K562 (cell line): ENCODE measurements around the gene TMEM237. TPM values are rescaled to one million over a fixed set of nuclear protein-coding genes. Genes with fewer than 3 reads are reported as not detected.
A peak's percentile ranks its signal among the peaks of the same experiment; 100 is the strongest.

ENCODE experiments used
- BHLHE40 ChIP-seq: IDR thresholded peaks from 2 replicates; pipeline ENCODE4 v1.6.1; 2011; ENCODE audit warnings: low read length, improper control_type of control experiment
- CBX3 ChIP-seq, 2 experiments: IDR thresholded peaks; 1 replicate in 1 of 2; 2 replicates in 1 of 2; pipeline ENCODE4 v1.6.1; 2012; ENCODE audit warnings: inconsistent platforms in 2 of 2, low read length in 2 of 2, borderline replicate concordance in 1 of 2, control low read depth in 1 of 2
- DIDO1 ChIP-seq: fragments of 450-650 bp; IDR thresholded peaks from 2 replicates; pipeline ENCODE4 v1.6.1; 2016; ENCODE audit warnings: low read depth, missing biosample characterization, missing genetic modification characterization
- ELF4 ChIP-seq: fragments of 450-650 bp; formaldehyde crosslinking; IDR thresholded peaks from 2 replicates; pipeline ENCODE4 v1.4.0; 2022; ENCODE audit warnings: missing genetic modification characterization
- EP300 ChIP-seq: IDR thresholded peaks from 2 replicates; pipeline ENCODE4 v1.6.1; 2012; ENCODE audit warnings: low read length, improper control_type of control experiment
- GABPA ChIP-seq: fragments of 200-800 bp; sonication (Bioruptor generic); conservative IDR thresholded peaks from 2 replicates; pipeline ENCODE4 v1.6.1; 2016; ENCODE audit warnings: low read depth, missing genetic modification characterization, missing compliant biosample characterization
- MAFK ChIP-seq: IDR thresholded peaks from 2 replicates; pipeline ENCODE4 v1.6.1; 2011; ENCODE audit warnings: low read length, improper control_type of control experiment
- NR4A1 ChIP-seq, 2 experiments: fragments of 250-450 bp in 1 of 2; fragments of 450-650 bp in 1 of 2; sonication (Bioruptor Pico) in 1 of 2; IDR thresholded peaks; 2 replicates each; pipeline versions ENCODE4 v1.4.0 to v1.6.1; 2016 to 2020; ENCODE audit warnings: mild to moderate bottlenecking in 2 of 2, missing compliant biosample characterization in 1 of 2, missing genetic modification characterization in 1 of 2, moderate library complexity in 1 of 2
- RBM25 ChIP-seq: fragments of 200-400 bp; formaldehyde crosslinking; IDR thresholded peaks from 2 replicates; pipeline ENCODE4 v1.6.1; 2018; ENCODE audit warnings: low read length, low read depth, moderate library complexity; ENCODE audit not compliant: severe bottlenecking
- SMARCA5 ChIP-seq: fragments of 450-650 bp; IDR thresholded peaks from 2 replicates; pipeline ENCODE4 v1.6.1; 2016
- SOX6 ChIP-seq: fragments of 450-650 bp; IDR thresholded peaks from 2 replicates; pipeline ENCODE4 v1.6.1; 2014; ENCODE audit warnings: mild to moderate bottlenecking
- ZBTB1 ChIP-seq: sonication (generic); formaldehyde crosslinking; IDR thresholded peaks from 2 replicates; pipeline ENCODE4 v1.8.1; 2023; ENCODE audit warnings: missing genetic modification reagents, low read depth, mild to moderate bottlenecking, borderline replicate concordance
- ZNF384 ChIP-seq: IDR thresholded peaks from 2 replicates; pipeline ENCODE4 v1.6.1; 2012; ENCODE audit warnings: low read depth, low read length, improper control_type of control experiment
- ZNF785 ChIP-seq: fragments of 250-450 bp; sonication (Bioruptor Pico); IDR thresholded peaks from 2 replicates; pipeline ENCODE4 v1.4.0; 2020; ENCODE audit warnings: mild to moderate bottlenecking
- polyA plus RNA-seq, 8 experiments: library from polyadenylated mRNA; depleted of rRNA in 4 of 8; stranded (reverse) in 5 of 8; unstranded in 3 of 8; fragments of >200 nt; fragmentation: Nextera tagmentation in 2 of 8; fragmentation: Illumina TruSeq in 1 of 8; extraction: Ambion mirVana in 2 of 8; extraction: Trizol in 1 of 8; gene quantifications; 2 replicates each; pipeline versions ENCODE4 v1.2.1 to v1.2.3, GENCODE V29; 2011 to 2014; ENCODE audit warnings: inconsistent platforms in 1 of 8, missing spikeins in 1 of 8
- total RNA-seq, 7 experiments: library from RNA; depleted of rRNA in 6 of 7; stranded (reverse); fragments of >200 nt in 6 of 7; fragmentation: Illumina TruSeq in 2 of 7; extraction: Trizol in 2 of 7; gene quantifications; 2 replicates each; pipeline versions ENCODE4 v1.2.1 to v1.2.3, GENCODE V29; 2011 to 2021; ENCODE audit warnings: low replicate concordance in 1 of 7
- TF ChIP-seq, protein P1 (sequence below), 2 experiments: fragments of 450-650 bp; IDR thresholded peaks; 2 replicates each; pipeline ENCODE4 v1.6.1; 2016; ENCODE audit warnings: mild to moderate bottlenecking in 2 of 2, borderline replicate concordance in 1 of 2, low read depth in 1 of 2, moderate library complexity in 1 of 2
- TF ChIP-seq, protein P2 (sequence below): fragments of 450-650 bp; IDR thresholded peaks from 2 replicates; pipeline ENCODE4 v1.6.1; 2017; ENCODE audit warnings: antibody characterized with exemption, mild to moderate bottlenecking

The TMEM237 gene
- total and polyA plus RNA-seq, 9 of the 15 experiments (the other 6 are each of a cell fraction or from before 2014, with no cell fraction given): 6.2 to 25.6 (median 17.9) TPM

DNA sequence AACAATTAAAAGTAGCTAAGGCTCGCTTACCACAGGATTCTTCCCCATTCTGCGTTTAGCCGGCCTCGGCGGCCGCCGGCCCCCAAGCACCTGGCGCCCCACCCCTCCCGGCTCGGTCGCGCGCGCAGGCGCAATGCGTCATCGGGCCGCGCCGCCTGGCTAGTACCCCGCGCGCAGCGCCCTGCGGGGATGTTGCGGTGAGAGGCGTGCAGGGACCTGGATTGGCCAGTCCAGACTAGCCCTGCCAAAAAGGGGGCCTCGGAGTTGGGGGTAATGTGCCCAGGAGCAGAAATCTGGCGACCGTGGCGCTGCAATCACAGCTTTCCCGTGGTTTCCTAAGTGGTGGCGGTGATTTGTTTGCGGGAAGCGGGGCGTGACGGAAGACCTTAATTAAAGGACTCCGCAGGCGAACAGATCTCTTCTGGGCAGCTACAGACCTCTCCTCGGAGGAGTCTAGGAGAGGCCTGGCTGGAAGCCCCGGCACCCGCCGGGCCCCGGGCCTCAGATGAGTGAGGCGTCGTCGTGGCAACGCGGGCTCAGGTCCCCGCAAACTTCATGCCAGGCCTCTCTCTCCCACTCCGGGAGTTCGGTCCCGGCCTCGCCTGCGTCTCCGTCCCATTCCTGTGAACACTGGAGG, 606 bp downstream of the TMEM237 start (continued):
- no peak for TF ChIP-seq CBX3 (IDR thresholded peaks at IDR 0.05; ENCODE audit: borderline replicate concordance in 1 of 2, low read length in 2 of 2)
- TF ChIP-seq MAFK: no peak
- no peak for TF ChIP-seq NR4A1 (CRISPR knock-in tag; IDR thresholded peaks at IDR 0.05)
- TF ChIP-seq NR4A1 (tag; IDR thresholded peaks at IDR 0.05): no peak
- TF ChIP-seq SMARCA5: no peak
- TF ChIP-seq DIDO1 (tag): 0 out of 2 replicates have a peak, but pooled peaks have one; percentile 56
- TF ChIP-seq, protein P1, sequence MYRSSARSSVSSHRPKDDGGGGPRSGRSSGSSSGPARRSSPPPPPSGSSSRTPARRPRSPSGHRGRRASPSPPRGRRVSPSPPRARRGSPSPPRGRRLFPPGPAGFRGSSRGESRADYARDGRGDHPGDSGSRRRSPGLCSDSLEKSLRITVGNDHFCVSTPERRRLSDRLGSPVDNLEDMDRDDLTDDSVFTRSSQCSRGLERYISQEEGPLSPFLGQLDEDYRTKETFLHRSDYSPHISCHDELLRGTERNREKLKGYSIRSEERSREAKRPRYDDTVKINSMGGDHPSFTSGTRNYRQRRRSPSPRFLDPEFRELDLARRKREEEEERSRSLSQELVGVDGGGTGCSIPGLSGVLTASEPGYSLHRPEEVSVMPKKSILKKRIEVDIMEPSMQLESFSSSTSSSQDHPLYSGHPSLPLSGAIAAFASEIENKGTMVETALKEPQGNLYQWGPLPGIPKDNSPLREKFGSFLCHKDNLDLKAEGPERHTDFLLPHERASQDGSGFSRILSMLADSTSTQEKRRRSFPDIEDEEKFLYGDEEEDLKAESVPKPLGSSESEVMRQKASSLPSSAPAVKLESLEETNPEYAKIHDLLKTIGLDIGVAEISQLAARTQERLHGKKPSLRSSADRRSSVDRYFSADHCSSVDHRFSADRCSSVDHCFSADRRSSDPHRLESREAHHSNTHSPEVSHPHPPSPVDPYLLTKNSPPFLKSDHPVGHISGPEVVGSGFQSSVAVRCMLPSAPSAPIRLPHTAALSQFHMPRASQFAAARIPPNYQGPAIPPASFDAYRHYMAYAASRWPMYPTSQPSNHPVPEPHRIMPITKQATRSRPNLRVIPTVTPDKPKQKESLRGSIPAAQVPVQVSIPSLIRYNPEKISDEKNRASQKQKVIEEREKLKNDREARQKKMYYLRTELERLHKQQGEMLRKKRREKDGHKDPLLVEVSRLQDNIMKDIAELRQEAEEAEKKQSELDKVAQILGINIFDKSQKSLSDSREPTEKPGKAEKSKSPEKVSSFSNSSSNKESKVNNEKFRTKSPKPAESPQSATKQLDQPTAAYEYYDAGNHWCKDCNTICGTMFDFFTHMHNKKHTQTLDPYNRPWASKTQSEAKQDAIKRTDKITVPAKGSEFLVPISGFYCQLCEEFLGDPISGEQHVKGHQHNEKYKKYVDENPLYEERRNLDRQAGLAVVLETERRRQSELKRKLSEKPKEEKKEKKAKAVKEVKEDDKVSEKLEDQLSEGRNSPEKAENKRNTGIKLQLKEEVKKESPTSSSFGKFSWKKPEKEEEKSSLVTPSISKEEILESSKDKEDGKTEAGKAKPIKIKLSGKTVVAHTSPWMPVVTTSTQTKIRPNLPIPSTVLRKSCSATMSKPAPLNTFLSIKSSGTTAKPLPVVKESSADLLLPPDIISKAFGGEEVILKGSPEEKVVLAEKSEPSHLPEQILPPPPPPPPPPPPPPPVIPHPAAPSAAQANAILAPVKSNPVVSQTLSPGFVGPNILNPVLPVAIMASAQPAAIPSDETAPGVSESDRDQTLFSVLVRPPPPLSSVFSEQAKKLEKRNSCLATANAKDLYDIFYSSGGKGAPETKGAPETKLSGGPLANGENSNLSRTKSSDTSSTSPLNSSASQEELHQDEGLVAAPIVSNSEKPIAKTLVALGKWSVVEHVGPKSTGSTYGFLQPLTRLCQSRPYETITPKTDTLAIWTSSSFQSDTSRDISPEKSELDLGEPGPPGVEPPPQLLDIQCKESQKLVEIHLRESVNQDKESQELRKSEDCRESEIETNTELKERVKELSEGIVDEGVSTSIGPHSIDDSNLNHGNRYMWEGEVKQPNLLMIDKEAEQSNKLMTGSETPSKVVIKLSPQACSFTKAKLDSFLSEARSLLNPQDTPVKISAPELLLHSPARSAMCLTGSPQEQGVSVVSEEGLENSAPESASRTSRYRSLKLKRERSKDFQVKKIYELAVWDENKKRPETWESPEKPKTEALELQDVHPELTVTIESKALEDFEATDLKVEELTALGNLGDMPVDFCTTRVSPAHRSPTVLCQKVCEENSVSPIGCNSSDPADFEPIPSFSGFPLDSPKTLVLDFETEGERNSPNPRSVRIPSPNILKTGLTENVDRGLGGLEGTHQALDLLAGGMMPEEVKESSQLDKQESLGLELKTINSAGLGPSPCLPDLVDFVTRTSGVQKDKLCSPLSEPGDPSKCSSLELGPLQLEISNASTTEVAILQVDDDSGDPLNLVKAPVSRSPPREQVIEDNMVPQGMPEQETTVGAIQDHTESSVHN (IDR thresholded peaks at IDR 0.05; ENCODE audit: borderline replicate concordance in 1 of 2, low read depth in 1 of 2): no peak
- TF ChIP-seq ZNF785 (CRISPR knock-in tag): no peak
- TF ChIP-seq ZNF384: no peak
- 0 out of 2 replicates have a peak, but pooled peaks have one; percentile 10 for TF ChIP-seq GABPA
- peak; percentile 99 for TF ChIP-seq ZBTB1 (CRISPR knock-in tag)
- TF ChIP-seq, protein P2, sequence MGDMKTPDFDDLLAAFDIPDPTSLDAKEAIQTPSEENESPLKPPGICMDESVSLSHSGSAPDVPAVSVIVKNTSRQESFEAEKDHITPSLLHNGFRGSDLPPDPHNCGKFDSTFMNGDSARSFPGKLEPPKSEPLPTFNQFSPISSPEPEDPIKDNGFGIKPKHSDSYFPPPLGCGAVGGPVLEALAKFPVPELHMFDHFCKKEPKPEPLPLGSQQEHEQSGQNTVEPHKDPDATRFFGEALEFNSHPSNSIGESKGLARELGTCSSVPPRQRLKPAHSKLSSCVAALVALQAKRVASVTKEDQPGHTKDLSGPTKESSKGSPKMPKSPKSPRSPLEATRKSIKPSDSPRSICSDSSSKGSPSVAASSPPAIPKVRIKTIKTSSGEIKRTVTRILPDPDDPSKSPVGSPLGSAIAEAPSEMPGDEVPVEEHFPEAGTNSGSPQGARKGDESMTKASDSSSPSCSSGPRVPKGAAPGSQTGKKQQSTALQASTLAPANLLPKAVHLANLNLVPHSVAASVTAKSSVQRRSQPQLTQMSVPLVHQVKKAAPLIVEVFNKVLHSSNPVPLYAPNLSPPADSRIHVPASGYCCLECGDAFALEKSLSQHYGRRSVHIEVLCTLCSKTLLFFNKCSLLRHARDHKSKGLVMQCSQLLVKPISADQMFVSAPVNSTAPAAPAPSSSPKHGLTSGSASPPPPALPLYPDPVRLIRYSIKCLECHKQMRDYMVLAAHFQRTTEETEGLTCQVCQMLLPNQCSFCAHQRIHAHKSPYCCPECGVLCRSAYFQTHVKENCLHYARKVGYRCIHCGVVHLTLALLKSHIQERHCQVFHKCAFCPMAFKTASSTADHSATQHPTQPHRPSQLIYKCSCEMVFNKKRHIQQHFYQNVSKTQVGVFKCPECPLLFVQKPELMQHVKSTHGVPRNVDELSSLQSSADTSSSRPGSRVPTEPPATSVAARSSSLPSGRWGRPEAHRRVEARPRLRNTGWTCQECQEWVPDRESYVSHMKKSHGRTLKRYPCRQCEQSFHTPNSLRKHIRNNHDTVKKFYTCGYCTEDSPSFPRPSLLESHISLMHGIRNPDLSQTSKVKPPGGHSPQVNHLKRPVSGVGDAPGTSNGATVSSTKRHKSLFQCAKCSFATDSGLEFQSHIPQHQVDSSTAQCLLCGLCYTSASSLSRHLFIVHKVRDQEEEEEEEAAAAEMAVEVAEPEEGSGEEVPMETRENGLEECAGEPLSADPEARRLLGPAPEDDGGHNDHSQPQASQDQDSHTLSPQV: no peak
- TF ChIP-seq EP300: no peak
- TF ChIP-seq BHLHE40: 0 out of 2 replicates have a peak, but pooled peaks have one; percentile 25
- TF ChIP-seq RBM25: no peak
- TF ChIP-seq SOX6: 0 out of 2 replicates have a peak, but pooled peaks have one; percentile 25
- TF ChIP-seq ELF4 (CRISPR knock-in tag): no peak
